HG03135 (cell line): ENCODE measurements around the gene CRYAB.

Source experiments
- ATAC-seq: cut with Tn5 transposase; IDR thresholded peaks from one replicate; pipeline ENCODE4 v1.9.1; 2021; ENCODE audit warnings: mild to moderate bottlenecking, moderate library complexity; ENCODE audit not compliant: unreplicated experiment

Gene CRYAB, protein sequence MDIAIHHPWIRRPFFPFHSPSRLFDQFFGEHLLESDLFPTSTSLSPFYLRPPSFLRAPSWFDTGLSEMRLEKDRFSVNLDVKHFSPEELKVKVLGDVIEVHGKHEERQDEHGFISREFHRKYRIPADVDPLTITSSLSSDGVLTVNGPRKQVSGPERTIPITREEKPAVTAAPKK

DNA sequence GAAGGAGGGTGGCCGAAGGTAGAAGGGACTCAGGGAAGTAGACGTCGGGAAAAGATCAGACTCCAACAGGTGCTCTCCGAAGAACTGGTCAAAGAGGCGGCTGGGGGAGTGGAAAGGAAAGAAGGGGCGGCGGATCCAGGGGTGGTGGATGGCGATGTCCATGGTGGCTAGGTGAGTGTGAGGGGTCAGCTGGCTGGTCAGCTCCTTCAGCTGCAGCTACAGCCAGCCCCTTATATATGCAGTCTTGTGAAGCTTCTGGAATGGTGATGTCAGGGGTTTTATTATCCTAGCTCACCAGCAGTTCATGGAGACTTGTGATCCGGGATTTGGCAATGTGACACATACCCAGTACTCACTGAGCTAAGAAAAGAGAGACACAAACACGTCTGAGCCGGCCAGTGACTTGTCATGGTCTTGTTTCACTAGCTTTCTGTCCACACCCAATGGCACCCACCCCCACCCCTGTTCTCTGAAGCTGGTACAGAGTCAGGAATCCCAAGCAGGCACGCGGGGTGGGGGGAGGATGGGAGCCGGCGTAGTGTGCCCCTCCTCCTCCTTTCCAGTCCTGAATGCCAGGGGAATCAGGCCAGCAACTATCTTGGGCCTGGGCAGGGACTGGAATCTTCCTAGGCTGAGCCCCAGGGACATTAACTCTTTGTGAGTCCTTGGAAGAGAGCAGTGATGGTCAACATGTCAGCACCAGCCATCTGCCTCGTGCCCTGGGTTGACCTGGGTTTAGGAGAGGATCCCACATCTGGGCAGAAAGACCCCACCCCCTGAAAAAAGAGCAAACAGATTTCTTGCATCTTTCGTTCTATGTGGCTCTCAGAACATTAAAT lies at the start of gene CRYAB:
TSS of gene CRYAB (minus strand) at position 208 of the 839 bp plus-strand sequence. CDS start at position 162, 46 bp downstream.
- ATAC-seq: no peak

DNA sequence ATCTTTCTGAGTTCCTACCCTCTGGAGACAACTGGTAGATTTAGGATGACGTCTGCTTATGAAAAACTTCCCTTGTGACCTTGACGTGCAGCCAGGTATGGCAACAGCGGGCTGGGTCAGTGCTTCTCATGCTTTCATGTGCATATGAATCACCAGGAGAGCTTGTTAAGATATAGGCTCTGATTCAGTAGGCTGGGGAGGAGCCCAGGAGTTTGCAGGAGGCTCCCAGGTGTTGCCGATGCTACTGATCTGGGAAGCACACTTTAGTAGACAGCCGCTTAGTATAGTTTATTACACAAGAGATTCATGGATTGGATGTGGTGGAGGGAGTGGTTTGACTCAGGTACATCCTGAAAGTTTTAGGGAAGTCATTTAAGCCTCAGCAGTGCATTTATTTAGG lies 49.3 kb upstream of the CRYAB start:
- no peak for ATAC-seq

DNA sequence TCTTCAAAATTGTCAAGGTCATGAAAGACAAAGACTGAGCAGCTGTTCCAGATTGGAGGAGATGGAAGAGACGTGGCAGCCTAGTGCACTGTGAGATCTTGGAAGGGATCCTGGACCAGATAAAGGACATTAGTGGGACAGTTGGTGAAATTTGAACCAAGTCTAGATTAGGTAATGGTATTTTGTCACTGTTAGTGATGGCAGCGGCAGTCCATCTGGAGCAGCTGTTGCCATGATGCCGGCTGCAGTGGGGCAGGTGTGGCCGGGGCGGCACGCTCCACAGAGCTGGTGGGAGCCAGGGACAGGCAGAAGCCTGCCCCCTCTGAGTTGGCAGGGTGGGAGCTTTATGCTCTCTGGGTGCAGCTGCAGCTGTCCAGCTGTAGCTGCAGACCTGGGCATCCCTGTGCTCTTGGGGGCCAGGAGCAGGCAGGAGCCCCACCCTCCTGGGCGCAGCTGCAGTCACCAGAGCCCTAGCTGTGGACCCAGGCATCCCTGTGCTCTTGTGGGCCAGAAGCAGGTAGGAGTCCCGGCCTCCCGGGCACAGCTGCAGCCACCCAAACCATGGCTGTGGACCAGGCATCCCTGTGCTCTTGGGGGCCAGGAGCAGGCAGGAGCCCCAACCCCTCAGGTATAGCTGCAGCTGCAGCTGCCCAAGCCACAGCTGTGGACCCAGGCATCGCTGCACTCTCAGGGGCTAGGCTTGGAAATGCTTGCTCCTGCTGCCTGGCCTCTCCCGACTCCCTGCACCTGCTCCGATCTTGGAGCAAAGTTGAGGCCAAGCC lies 46.3 kb upstream of the CRYAB start:
- ATAC-seq: no peak

DNA sequence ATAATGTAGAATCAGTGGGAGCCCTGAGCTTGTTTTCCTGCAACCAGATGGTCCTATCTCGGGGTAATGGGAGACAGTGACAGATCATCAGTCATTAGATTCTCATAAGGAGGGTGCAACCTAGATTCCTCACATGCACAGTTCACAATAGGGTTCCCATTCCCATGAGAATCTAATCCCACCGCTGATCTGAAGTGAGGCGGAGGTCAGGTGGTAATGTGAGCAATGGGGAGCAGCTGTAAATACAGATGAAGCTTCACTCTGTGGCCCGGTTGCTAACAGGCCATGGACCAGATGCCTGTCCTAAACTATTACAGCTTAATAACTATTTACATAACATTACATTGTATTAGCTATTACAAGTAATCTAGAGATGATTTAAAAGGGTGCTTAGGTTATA lies 42.6 kb upstream of the CRYAB start:
- ATAC-seq: no peak

DNA sequence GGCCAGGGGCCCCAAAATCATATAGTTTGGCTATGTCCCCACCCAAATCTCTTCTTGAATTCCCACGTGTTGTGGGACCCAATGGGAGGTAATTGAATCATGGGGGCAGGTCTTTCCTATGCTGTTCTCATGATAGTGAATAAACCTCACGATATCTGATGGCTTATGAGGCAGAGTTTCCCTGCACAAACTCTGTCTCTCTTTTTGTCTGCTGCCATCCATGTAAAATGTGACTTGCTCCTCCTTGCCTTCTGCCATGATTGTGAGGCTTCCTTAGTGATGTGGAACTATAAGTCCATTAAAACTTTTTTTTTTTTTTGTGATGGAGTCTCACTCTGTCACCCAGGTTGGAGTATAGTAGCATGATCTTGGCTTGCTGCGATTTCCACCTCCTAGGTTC lies 40.0 kb upstream of the CRYAB start:
- ATAC-seq: no peak

DNA sequence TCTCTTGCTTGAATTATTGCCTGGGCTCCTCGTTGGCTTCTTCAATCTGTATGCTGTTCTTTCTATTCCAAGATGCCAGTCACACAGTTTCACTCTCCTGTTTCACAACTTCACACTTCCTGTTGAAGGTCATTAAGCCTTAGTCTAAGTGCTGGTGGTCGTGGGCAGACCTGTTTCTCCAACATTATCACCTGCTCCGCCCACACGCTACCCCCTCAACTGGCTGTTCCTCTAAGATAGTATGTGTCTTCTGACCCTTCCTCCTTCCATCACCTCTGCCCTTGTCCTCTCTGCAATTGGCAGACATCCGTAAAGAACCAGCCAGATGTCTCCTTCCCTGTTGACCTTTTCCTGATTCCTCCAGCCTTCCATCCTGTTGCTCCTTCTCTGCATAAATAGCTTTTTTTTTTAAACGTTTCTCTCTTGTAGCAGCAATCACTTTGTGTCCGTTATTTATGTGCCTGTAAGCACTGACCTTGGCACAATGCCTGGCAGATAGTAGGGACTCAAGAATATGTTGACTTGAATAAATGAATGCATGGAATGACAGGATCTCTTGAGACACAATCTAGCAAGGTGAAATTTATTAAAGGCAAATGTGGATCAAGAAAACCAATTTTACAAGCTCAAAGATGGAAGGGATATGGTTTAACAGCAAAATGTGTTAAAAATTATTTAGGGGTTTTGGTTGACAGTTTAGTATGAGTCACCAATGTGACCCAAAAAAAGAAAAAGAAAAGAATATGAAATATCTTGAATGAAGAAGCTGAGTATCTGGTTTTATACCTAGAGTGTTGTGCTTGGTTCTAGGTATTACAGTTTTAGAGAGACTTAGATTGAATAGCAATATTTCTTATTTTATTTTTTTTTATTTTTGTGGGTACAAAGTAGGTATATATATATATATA lies 38.2 kb upstream of the CRYAB start:
- ATAC-seq: no peak

DNA sequence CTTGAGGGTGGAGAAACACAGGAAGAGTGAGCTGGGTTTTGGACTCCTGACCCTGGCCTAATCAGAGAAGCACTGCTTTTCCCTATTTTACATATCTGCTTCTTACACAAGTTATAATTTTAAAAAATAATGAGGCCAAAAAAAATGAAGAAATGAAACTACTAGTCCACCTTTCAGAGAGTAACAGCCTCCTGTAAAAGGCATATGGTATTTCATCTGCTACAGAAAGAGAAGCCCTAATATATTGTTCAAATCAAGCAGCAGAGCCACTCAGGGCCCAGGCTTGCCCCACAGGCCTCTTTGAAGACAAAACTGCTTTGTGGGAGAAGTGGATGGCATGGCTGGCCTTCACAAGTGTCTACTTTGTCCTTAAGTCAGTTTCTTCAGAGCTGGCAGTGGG lies 35.6 kb upstream of the CRYAB start:
- no peak for ATAC-seq

DNA sequence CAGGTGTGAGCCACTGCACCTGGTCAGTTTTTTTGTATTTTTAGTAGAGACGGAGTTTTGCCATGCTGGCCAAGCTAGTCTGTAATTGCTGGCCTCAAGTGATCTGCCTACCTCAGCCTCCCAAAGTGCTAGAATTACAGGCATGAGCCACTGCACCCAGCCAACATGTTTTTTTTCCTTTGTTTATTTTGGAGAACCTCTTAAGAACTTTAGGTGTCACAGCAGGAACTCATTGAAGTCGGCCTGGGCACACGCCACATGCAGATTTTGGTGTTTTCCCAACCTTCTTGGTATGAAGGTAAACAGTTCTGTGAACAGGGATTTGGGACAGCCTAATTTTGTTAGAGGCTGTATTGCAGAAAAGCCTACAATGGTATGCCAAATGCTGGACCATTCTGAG lies 34.9 kb upstream of the CRYAB start:
- no peak for ATAC-seq

DNA sequence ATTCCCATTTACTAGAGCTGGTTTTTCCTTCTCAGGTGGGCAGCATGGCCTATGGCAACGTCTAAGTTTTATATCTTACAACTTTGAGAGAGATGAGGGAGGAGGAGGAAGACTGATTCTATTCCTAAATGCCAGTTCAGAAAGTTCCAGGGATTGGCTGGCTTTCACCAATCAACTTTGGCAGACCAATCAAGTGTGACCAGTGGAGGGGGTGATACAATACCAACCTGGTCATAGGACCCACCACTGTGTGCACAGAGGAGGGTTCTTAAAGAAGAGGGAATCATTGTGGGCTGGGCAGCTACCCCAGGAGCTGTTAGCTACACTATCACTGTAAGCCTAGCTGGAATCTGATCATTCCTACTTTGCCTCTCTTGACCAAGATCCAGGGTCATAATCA lies 33.6 kb upstream of the CRYAB start:
- ATAC-seq: no peak

DNA sequence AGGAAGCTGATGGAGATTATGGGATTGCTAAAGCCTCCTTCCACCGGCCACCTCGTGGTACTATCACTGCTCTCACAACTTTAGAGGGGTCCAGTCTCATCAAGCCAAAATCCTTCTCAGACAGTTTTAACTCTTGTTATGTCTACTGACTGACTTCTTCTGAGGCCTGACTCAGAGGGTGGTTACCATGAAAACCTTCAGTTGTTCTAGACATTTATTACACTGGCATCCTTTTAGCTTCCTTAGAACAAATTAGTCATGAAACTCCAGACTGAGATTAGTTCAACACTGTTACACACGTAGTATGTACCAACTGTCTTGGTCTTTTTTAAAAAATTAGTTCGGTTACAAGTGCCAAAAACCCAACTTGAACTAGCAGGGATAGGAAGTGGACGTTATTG lies 33.1 kb upstream of the CRYAB start:
- ATAC-seq: no peak

DNA sequence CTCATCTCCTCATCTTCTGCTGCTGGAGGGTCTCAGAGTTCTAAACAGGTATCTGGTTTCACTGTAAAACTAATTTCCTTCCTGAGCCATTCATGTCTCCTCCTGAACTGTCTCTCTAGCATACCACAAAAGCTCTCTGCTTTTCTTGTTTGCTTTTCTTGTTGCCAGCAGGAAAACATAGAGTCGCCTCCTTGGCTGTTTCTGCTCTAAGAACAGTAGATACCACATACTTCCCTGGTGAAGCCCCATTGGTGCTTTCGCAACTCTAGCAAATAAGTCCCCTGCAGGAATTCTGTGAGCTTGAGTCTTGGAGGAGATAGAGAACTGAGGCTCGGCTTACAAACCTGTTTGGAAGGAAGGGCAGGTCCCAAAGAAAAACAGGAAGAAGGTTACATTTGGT lies 32.6 kb upstream of the CRYAB start:
- no peak for ATAC-seq

DNA sequence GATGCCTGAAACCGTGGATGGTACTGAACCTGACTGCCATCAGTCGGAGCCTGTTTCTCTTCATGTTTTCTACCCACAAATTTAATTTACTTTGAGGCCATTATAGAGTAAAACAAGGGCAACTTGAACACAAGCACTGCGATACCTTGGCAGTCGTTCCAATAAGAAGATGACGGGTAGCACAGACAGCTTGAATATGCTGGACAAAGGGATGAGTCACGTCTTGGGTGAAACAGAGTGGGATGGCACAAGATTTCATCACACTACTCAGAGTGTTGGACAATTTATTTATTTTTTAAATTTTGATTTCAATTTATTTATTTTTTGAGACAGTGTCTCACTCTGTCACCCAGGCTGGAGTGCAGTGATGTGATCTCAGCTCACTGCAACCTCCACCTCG lies 31.3 kb upstream of the CRYAB start:
- no peak for ATAC-seq

DNA sequence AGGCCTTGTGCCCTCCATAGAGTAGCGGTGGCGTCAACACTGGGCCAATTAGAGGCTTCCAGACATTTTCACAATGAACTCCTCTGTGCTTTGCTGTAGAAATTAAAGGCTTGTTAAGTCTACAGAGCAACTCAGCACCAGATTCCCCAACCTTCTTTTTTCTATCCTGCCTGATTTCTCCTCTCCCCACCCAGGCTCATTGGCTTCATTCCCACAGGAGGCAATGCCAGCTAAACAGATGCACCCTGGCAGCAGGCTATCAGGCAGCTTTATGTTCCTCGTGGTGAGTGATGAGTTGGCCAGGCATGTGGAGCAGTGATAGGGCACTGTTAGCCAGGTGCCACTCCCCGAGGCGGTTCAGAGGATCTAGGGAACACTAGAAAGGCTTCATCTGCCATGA lies 30.4 kb upstream of the CRYAB start:
- ATAC-seq: no peak

DNA sequence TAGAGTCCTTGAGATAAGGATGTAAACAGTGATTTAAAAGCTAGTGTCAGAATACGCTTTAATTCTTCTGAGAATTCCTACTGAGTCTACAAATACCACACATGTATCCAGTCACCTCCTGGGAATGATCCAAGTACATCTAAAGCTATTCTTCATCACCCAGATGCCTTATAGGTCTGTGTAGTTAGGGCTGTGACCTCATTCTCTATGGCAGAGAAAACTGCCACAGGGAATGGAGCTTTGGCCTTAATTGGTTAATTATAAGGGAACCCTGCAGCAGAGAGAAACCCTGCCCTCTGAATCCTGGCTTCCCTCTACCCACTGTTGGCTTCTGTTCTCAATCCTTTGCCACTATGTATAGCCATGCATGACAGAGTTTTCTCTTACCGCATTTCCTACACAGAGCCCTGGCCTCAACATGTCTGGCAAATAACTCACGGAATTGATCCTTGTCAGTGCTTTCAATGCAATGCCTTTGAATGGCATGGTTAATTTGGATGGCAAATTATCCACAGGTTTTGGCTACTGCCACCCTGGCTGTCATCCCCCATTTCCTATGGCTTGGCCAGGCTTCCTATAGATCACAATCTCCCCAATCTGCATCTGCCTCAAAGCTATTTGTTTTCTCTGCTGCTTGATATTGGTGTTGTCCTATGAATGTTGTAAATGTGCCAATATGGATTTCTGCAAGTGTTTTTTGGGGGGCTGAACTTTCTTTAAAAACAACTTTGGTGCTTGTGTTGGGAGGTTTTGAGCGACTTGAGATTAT lies 28.4 kb upstream of the CRYAB start:
- ATAC-seq: no peak

DNA sequence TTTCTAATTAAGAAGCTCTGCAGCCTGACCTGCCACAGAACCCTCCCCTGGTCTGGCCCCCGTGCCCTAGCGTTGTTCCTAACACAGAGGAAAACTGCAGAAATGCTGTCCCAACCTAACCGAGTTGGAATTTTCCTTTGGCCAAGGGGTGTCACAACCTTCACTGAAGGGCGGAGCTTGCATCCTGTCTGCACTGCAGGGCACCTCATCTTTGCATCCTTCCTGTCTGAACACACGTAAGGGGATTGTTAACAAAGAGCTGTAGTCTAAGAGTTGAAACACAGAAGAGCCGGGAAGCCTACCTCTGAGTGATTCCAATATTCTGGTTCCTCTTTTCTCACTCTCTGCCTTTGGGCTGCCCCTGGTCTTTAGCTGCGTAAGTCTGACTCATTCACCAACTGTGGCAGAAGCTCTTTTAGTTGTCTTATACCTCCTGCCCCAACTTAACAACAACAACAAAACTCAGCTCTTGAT lies 27.2 kb upstream of the CRYAB start:
- ATAC-seq: peak; percentile 76

DNA sequence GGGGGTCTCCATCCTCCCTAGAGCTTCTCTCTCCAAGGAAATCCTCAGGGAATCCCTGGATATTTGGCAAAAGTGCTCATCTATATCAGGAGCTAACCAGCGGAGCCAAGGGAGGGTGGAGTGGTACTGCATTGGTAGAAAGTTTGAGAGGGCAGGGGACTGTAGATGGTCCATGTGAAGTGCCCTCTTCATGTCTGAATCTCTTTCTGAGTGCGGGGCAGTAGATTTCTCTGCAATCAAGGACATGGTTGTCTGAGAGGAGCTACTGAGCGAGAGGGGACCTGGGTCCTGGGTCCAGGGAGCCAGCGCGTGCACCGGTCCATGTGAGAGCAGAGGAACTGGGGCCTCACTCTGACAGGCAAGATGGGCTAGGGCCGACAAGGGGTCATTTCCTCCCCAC lies 26.3 kb upstream of the CRYAB start:
- no peak for ATAC-seq

DNA sequence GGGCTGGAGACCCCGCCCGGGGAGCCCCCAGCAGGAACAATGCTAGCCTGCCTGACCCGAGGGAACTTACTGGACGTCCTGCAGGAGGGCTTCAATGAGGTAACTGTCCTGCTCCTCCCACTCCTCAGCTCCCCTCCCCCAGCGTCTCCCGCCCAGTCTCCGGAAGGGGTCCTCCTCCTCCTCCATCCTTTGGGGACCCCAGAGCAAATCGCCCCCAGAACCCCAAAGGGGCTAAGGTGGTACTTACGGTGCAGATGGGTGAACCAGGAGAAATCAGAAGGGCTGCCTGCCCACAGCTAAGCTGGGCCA lies 25.8 kb upstream of the CRYAB start:
- no peak for ATAC-seq

DNA sequence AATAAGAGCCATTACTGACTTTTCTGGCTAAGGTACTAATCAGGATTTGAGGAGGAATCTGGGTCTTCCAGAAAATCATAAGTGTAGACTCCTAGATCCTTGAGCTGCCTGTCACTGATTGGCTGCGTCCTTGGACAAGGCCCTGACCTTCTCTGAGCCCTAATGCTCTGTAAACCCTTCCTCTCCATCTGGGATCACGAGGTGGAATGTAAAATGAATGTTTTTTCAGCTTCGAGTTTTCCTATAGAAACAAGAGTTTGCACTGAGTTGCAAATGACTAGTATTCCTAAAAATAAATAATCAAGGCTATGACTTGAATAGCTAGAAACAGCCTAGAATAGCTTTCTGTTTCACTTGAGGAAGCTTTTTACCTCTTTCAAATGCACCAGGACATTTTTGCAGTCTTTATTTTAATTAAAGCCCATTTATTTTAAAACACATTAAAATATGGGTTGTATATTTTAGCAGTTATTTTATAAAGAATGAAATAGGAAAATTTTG lies 24.5 kb upstream of the CRYAB start:
- ATAC-seq: no peak

DNA sequence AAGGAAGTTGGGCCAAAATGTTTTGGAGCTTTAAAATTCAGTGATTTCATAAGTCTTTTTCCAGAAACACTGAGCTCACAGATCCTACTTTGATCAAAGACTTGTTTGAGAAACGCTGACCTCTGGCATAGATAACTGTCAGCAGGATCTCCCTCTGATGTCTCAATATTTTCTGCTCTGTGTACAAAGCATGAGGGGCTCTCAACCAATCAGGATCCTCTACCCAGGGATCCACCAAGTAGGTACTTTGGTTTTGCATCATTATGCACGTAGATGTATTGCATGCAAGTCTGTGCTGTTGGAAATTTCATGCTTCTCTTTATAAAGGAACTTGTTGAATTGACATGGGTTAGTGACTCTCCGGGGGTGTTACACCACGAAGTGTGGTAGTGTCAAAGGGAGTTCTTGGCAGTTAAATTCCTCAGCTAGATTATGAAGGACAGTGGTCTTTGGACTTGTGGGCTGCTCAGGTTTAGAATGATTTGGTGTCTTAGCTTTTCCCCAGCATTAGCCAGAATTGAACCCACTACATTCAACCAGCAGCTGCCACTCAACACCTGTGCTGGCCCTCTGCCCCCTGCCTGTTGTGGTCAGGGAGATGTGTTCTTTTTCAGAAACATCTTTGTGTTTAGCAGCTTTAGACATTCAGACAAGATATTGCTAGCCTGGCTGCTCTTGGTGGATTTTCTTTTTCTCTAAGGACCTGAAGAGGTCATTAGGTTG lies 23.9 kb upstream of the CRYAB start:
- ATAC-seq: no peak
